ENCODE measurements around the gene C5. TPM values are rescaled to one million over a fixed set of nuclear protein-coding genes. Genes with fewer than 3 reads are reported as not detected.

Gene C5
- total and polyA plus RNA-seq, 9 donors = 3.0 to 7.2 (median 4.6) TPM

DNA sequence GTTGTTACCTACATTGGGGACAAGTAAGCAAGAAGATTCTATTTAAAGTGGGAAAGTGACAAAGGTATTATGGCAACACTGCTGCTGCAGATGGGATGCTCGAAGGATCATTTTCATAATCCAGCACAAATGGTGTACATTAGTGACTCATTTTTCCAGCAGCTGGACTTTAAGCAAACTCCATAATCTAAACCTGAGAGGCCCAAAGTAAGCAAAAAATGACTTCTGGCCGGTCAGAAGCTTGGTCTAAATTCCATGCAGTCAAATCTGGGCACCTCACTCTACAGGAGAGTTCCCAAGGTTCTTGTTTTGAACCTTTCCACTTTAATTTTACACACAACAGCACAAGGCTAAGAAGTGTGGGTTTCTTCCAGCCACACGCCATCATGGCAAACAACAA lies 79.8 kb downstream of the C5 start:
- WGBS, 3 donors = 39 to 59% (median 43%) methylated on average over 3 of the region's 3 CpGs
- Histone ChIP-seq H3K27ac (peak overlapping the region in 1 of 2 donors; percentile 18), H3K27me3 (no peaks in the 10 kb centered on the region), H3K4me1 (ENCODE audit: insufficient read depth) (peaks cover 9% of the 10 kb centered on the region), H3K36me3 (no peaks in the 10 kb centered on the region), H3K9me3 (no peaks in the 10 kb centered on the region), H3K4me3 (no peak overlapping the region)
- intact Hi-C loops (cut with DNase I) = no loop called here
- no peak for DNase-seq
- TF ChIP-seq, protein P1, sequence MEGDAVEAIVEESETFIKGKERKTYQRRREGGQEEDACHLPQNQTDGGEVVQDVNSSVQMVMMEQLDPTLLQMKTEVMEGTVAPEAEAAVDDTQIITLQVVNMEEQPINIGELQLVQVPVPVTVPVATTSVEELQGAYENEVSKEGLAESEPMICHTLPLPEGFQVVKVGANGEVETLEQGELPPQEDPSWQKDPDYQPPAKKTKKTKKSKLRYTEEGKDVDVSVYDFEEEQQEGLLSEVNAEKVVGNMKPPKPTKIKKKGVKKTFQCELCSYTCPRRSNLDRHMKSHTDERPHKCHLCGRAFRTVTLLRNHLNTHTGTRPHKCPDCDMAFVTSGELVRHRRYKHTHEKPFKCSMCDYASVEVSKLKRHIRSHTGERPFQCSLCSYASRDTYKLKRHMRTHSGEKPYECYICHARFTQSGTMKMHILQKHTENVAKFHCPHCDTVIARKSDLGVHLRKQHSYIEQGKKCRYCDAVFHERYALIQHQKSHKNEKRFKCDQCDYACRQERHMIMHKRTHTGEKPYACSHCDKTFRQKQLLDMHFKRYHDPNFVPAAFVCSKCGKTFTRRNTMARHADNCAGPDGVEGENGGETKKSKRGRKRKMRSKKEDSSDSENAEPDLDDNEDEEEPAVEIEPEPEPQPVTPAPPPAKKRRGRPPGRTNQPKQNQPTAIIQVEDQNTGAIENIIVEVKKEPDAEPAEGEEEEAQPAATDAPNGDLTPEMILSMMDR (IDR thresholded peaks at IDR 0.05) = no peak
- TF ChIP-seq EP300 (IDR thresholded peaks at IDR 0.05) = no peak
- TF ChIP-seq POLR2A (IDR thresholded peaks at IDR 0.05) = no peak

DNA sequence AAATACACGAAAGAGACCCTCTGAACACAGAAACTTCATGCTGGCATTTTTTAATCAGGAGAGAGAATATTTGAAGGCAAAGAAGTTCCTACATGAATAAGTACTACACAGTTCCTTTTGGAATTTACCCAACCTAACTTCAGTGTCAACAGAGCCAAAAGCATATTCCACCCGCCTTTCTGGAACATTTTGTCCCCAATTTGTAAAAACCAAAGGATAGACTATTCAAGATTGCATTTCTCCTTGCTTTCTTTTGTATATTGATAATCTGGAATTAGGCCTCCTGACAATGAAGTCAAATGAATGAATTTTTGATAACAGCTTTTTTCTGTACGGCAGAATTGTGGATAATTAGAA lies 84.1 kb downstream of the C5 start:
- TF ChIP-seq EP300 (IDR thresholded peaks at IDR 0.05) = no peak
- TF ChIP-seq POLR2A (IDR thresholded peaks at IDR 0.05) = no peak
- TF ChIP-seq, protein P1 (IDR thresholded peaks at IDR 0.05) = no peak
- Histone ChIP-seq H3K4me1 (ENCODE audit: insufficient read depth) (peaks cover 9% of the 10 kb centered on the region), H3K27ac (no peak overlapping the region), H3K4me3 (no peak overlapping the region), H3K9me3 (no peaks in the 10 kb centered on the region), H3K27me3 (no peaks in the 10 kb centered on the region), H3K36me3 (no peaks in the 10 kb centered on the region)
- DNase-seq = no peak
- 28 to 44% (median 38%) methylated on average over 3 of the region's 3 CpGs for WGBS, 3 donors
- intact Hi-C loops (cut with DNase I) = no loop called here

DNA sequence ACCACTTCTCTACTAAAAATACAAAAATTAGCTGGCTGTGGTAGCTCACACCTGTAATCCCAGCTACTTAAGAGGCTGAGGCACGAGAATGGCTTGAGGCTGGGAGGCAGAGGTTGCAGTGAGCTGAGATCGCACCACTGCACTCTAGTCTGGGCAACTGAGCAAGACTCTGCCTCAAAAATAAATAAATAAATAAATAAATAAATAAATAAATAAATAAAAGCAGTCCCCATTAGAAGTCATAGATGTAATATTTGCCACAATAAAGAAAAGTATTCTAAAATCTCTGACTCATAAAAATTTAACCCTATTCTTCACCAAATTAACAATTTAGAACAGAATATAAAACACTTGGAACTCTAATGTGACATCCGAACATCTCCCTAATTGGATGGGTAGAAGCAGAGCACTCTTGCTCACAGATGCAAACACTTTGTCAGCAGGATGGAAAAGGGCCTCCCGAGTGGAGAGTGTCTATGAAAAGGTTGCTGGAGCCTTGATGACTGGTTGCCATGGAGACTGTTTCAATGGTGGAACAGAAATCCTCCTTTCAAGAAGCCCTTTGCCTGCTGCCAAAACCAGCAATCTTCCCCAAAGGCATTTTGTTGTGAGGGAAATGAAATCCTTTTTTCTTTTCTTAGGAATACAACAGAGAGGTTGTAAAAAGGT lies 84.6 kb downstream of the C5 start:
- no peaks in the 10 kb centered on the region for H3K27me3 ChIP-seq

DNA sequence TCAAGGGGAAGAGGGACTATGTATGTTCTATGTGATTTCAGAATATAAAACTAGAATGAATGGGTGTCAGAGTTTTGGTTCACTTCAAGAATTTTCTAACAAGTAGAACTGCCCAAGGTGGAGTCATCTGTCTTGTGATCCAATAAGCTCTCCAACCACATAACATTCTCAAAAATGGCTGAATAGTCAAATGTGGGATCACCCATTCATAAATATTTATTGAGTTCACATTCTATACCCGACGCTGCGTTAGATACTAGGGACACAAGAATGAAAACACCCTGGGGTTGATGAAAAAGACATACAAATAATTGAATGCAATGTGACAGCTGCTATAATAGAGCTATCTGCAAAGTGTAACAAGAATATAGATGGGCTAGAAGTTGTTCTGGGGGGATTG lies 88.1 kb downstream of the C5 start:
- Histone ChIP-seq H3K27ac (no peak overlapping the region), H3K4me1 (ENCODE audit: insufficient read depth) (peaks cover 5% of the 10 kb centered on the region), H3K9me3 (no peaks in the 10 kb centered on the region), H3K27me3 (no peaks in the 10 kb centered on the region), H3K4me3 (no peak overlapping the region), H3K36me3 (no peaks in the 10 kb centered on the region)
- DNase-seq = no peak
- TF ChIP-seq POLR2A (IDR thresholded peaks at IDR 0.05) (no peak), EP300 (IDR thresholded peaks at IDR 0.05) (no peak)
- TF ChIP-seq, protein P1 (IDR thresholded peaks at IDR 0.05) = no peak
- WGBS, 3 donors = 89 to 96% (median 96%) methylated on average over 3 of the region's 3 CpGs
- intact Hi-C loops (cut with DNase I) = no loop called here

More for the DNA sequence above, 84.6 kb downstream of the C5 start:
- Histone ChIP-seq H3K4me3 (no peak overlapping the region), H3K4me1 (ENCODE audit: insufficient read depth) (peaks cover 9% of the 10 kb centered on the region), H3K9me3 (no peaks in the 10 kb centered on the region), H3K36me3 (no peaks in the 10 kb centered on the region), H3K27ac (no peak overlapping the region)
- TF ChIP-seq, protein P1 (IDR thresholded peaks at IDR 0.05) = no peak
- no peak for TF ChIP-seq POLR2A (IDR thresholded peaks at IDR 0.05)
- TF ChIP-seq EP300 (IDR thresholded peaks at IDR 0.05) = no peak
- WGBS, 3 donors = 71 to 77% (median 77%) methylated on average over 4 of the region's 4 CpGs
- intact Hi-C loops (cut with DNase I) = no loop called here
- DNase-seq = peak in 2 of 5 donors; percentile 30 to 56
